PC-9 (cell line): ENCODE results near the gene MAN1A1.

Experiments
- EZH2 ChIP-seq: fragments of 200-600 bp; sonication (generic); IDR thresholded peaks from 2 replicates; pipeline ENCODE4 v1.8.0; 2017; ENCODE audit warnings: antibody characterized with exemption, low read depth
- TF ChIP-seq, protein P1 (sequence below): fragments of 200-600 bp; sonication (generic); conservative IDR thresholded peaks from 2 replicates; pipeline ENCODE4 v1.6.1; 2017; ENCODE audit warnings: mixed run types, antibody characterized with exemption, mild to moderate bottlenecking, moderate library complexity

GRCh38 chr6:119197271-119197670, 152.3 kb downstream of the MAN1A1 start:
- TF ChIP-seq, protein P1, sequence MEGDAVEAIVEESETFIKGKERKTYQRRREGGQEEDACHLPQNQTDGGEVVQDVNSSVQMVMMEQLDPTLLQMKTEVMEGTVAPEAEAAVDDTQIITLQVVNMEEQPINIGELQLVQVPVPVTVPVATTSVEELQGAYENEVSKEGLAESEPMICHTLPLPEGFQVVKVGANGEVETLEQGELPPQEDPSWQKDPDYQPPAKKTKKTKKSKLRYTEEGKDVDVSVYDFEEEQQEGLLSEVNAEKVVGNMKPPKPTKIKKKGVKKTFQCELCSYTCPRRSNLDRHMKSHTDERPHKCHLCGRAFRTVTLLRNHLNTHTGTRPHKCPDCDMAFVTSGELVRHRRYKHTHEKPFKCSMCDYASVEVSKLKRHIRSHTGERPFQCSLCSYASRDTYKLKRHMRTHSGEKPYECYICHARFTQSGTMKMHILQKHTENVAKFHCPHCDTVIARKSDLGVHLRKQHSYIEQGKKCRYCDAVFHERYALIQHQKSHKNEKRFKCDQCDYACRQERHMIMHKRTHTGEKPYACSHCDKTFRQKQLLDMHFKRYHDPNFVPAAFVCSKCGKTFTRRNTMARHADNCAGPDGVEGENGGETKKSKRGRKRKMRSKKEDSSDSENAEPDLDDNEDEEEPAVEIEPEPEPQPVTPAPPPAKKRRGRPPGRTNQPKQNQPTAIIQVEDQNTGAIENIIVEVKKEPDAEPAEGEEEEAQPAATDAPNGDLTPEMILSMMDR: no peak
- TF ChIP-seq EZH2: no peak
